Measurements from ENCODE around the gene AHI1.

AHI1 gene

GRCh38 chr6:135451617-135452190 lies 45.8 kb downstream of the AHI1 start:
- peak; percentile 8 for DNase-seq (ENCODE audit: low spot score)

- DNase-seq (ENCODE audit: low spot score): no peak
Measured at GRCh38 chr6:135449246-135449645, 48.3 kb downstream of the AHI1 start.

- no peak for DNase-seq (ENCODE audit: low spot score)
Measured at GRCh38 chr6:135440087-135440792, 57.3 kb downstream of the AHI1 start.

- DNase-seq (ENCODE audit: low spot score): no peak
Measured at GRCh38 chr6:135439549-135439948, 58.0 kb downstream of the AHI1 start.

- DNase-seq (ENCODE audit: low spot score): peak; percentile 6
Measured at GRCh38 chr6:135438907-135439535, 58.5 kb downstream of the AHI1 start.

GRCh38 chr6:135434991-135435390 lies 62.5 kb downstream of the AHI1 start:
- DNase-seq (ENCODE audit: low spot score): no peak

- no peak for DNase-seq (ENCODE audit: low spot score)
Measured at GRCh38 chr6:135434095-135434494, 63.4 kb downstream of the AHI1 start.

- DNase-seq (ENCODE audit: low spot score): no peak
Measured at GRCh38 chr6:135428078-135428477, 69.5 kb downstream of the AHI1 start.

GRCh38 chr6:135426833-135427232 lies 70.7 kb downstream of the AHI1 start:
- no peak for DNase-seq (ENCODE audit: low spot score)

GRCh38 chr6:135424385-135424784 lies 73.2 kb downstream of the AHI1 start:
- DNase-seq (ENCODE audit: low spot score): no peak

- peak; percentile 43 for DNase-seq (ENCODE audit: low spot score)
Measured at GRCh38 chr6:135423649-135424128, 73.9 kb downstream of the AHI1 start.

GRCh38 chr6:135419162-135419561 lies 78.4 kb downstream of the AHI1 start:
- DNase-seq (ENCODE audit: low spot score): no peak

GRCh38 chr6:135418040-135418760 lies 79.3 kb downstream of the AHI1 start:
- DNase-seq (ENCODE audit: low spot score): no peak

GRCh38 chr6:135412761-135413160 lies 84.8 kb downstream of the AHI1 start:
- no peak for DNase-seq (ENCODE audit: low spot score)

GRCh38 chr6:135411849-135412248 lies 85.7 kb downstream of the AHI1 start:
- no peak for DNase-seq (ENCODE audit: low spot score)

GRCh38 chr6:135411339-135411738 lies 86.2 kb downstream of the AHI1 start:
- no peak for DNase-seq (ENCODE audit: low spot score)

- DNase-seq (ENCODE audit: low spot score): no peak
Measured at GRCh38 chr6:135410856-135411255, 86.7 kb downstream of the AHI1 start.

- DNase-seq (ENCODE audit: low spot score): no peak
Measured at GRCh38 chr6:135403584-135403983, 94.0 kb downstream of the AHI1 start.

- DNase-seq (ENCODE audit: low spot score): no peak
Measured at GRCh38 chr6:135402311-135402710, 95.2 kb downstream of the AHI1 start.

- no peak for DNase-seq (ENCODE audit: low spot score)
Measured at GRCh38 chr6:135397172-135397952, 100.2 kb downstream of the AHI1 start.

GRCh38 chr6:135395136-135395535 lies 102.4 kb downstream of the AHI1 start:
- DNase-seq (ENCODE audit: low spot score): no peak

GRCh38 chr6:135393289-135393688 lies 104.3 kb downstream of the AHI1 start:
- no peak for DNase-seq (ENCODE audit: low spot score)

Data from COLO829 (cell line).